Choroid plexus epithelial cell (primary cell): Measurements from ENCODE around the gene AMMECR1L.
A peak's percentile ranks its signal among the peaks of the same experiment; 100 is the strongest.

ENCODE experiments used
- DNase-seq: peaks from one replicate; pipeline ENCODE4 v3.0.0-alpha.2; 2010; ENCODE audit warnings: low read depth
- H3K4me3 ChIP-seq: 2 replicates; pipeline ENCODE4 v1.5.1; 2011; ENCODE audit warnings: low read depth, mild to moderate bottlenecking, control low read depth, low read length, moderate library complexity
- CTCF ChIP-seq: conservative IDR thresholded peaks from 2 replicates; pipeline ENCODE4 v1.5.1; 2011; ENCODE audit warnings: low read depth, mild to moderate bottlenecking, control low read depth, inconsistent platforms, low read length, moderate library complexity

The AMMECR1L gene

GRCh38 chr2:127884436-127884835 is 1.3 kb downstream of the AMMECR1L start:
- H3K4me3 ChIP-seq, result peak overlapping the region; percentile 65
- TF ChIP-seq CTCF, result no peak
- peak; percentile 67 for DNase-seq

GRCh38 chr2:127879899-127880298 is 5.9 kb downstream of the AMMECR1L start:
- no peak for DNase-seq
- TF ChIP-seq CTCF, result no peak
- no peak overlapping the region for H3K4me3 ChIP-seq

- TF ChIP-seq CTCF, result no peak
- H3K4me3 ChIP-seq, result no peak overlapping the region
- no peak for DNase-seq
Observed at GRCh38 chr2:127877626-127878025, 8.1 kb downstream of the AMMECR1L start.

- no peak for DNase-seq
- no peak for TF ChIP-seq CTCF
- no peak overlapping the region for H3K4me3 ChIP-seq
Observed at GRCh38 chr2:127877136-127877535, 8.6 kb downstream of the AMMECR1L start.

GRCh38 chr2:127874378-127875269 is 11.1 kb downstream of the AMMECR1L start:
- no peak for DNase-seq
- TF ChIP-seq CTCF, result no peak
- no peak overlapping the region for H3K4me3 ChIP-seq

- no peak for TF ChIP-seq CTCF
- H3K4me3 ChIP-seq, result no peak overlapping the region
- no peak for DNase-seq
Observed at GRCh38 chr2:127873707-127874303, 12.0 kb downstream of the AMMECR1L start.
